Measurements from ENCODE around the gene CSPG4.
"Not testable (repeated sequence)": the region's sequence is repeated elsewhere in the genome, so short reads cannot be mapped to it uniquely, and the experiment has no call there.

The CSPG4 gene

GRCh38 chr15:75715312-75715832 is 2.7 kb upstream of the CSPG4 start:
- H3K27me3 ChIP-seq (ENCODE audit: insufficient read depth, poor library complexity, severe bottlenecking); DNase-seq (ENCODE audit: low read depth in 1 of 2, low spot score in 1 of 2); H3K4me3 ChIP-seq (replicated peaks; ENCODE audit: insufficient read depth, low read length); H3K27ac ChIP-seq (replicated peaks): not testable (repeated sequence)

DNA sequence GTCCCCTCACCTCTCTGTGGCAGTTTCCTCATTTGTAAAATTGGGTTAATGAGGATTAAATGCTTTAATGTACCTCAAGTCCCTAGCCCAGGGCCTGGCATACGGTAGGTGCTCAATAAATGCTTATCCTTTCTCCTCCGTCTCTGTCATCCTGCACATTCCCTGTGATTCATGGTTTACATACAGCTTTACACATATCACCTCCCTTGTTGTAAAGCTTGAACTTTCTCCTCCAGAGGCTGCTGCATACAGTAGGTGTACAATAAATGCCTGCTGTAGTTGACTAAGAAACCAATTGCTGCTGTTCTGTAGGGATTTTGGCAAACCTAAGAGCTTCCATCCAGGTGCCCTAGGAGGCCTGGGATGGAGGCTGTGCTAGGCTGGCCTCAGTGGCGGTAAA is 1.5 kb upstream of the CSPG4 start:
- Histone ChIP-seq H3K4me3 (replicated peaks; ENCODE audit: insufficient read depth, low read length) (no peak overlapping the region), H3K27ac (replicated peaks) (no peak overlapping the region), H3K27me3 (ENCODE audit: insufficient read depth, poor library complexity, severe bottlenecking) (peaks cover 2% of the 10 kb centered on the region)
- no peak for DNase-seq (ENCODE audit: low read depth in 1 of 2, low spot score in 1 of 2)
- no peak for TF ChIP-seq SPI1 (IDR thresholded peaks at IDR 0.05; ENCODE audit: borderline replicate concordance, low read depth)
- TF ChIP-seq, protein P1, sequence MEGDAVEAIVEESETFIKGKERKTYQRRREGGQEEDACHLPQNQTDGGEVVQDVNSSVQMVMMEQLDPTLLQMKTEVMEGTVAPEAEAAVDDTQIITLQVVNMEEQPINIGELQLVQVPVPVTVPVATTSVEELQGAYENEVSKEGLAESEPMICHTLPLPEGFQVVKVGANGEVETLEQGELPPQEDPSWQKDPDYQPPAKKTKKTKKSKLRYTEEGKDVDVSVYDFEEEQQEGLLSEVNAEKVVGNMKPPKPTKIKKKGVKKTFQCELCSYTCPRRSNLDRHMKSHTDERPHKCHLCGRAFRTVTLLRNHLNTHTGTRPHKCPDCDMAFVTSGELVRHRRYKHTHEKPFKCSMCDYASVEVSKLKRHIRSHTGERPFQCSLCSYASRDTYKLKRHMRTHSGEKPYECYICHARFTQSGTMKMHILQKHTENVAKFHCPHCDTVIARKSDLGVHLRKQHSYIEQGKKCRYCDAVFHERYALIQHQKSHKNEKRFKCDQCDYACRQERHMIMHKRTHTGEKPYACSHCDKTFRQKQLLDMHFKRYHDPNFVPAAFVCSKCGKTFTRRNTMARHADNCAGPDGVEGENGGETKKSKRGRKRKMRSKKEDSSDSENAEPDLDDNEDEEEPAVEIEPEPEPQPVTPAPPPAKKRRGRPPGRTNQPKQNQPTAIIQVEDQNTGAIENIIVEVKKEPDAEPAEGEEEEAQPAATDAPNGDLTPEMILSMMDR (IDR thresholded peaks at IDR 0.05; ENCODE audit: insufficient read depth, low read length) = no peak
- no peak for TF ChIP-seq GABPA (IDR thresholded peaks at IDR 0.05; ENCODE audit: low read depth)
- TF ChIP-seq, protein P2, sequence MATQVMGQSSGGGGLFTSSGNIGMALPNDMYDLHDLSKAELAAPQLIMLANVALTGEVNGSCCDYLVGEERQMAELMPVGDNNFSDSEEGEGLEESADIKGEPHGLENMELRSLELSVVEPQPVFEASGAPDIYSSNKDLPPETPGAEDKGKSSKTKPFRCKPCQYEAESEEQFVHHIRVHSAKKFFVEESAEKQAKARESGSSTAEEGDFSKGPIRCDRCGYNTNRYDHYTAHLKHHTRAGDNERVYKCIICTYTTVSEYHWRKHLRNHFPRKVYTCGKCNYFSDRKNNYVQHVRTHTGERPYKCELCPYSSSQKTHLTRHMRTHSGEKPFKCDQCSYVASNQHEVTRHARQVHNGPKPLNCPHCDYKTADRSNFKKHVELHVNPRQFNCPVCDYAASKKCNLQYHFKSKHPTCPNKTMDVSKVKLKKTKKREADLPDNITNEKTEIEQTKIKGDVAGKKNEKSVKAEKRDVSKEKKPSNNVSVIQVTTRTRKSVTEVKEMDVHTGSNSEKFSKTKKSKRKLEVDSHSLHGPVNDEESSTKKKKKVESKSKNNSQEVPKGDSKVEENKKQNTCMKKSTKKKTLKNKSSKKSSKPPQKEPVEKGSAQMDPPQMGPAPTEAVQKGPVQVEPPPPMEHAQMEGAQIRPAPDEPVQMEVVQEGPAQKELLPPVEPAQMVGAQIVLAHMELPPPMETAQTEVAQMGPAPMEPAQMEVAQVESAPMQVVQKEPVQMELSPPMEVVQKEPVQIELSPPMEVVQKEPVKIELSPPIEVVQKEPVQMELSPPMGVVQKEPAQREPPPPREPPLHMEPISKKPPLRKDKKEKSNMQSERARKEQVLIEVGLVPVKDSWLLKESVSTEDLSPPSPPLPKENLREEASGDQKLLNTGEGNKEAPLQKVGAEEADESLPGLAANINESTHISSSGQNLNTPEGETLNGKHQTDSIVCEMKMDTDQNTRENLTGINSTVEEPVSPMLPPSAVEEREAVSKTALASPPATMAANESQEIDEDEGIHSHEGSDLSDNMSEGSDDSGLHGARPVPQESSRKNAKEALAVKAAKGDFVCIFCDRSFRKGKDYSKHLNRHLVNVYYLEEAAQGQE (IDR thresholded peaks at IDR 0.05; ENCODE audit: insufficient replicate concordance, low read depth) = no peak
- TF ChIP-seq POLR2AphosphoS5 (IDR thresholded peaks at IDR 0.05; ENCODE audit: low read depth) = no peak

DNA sequence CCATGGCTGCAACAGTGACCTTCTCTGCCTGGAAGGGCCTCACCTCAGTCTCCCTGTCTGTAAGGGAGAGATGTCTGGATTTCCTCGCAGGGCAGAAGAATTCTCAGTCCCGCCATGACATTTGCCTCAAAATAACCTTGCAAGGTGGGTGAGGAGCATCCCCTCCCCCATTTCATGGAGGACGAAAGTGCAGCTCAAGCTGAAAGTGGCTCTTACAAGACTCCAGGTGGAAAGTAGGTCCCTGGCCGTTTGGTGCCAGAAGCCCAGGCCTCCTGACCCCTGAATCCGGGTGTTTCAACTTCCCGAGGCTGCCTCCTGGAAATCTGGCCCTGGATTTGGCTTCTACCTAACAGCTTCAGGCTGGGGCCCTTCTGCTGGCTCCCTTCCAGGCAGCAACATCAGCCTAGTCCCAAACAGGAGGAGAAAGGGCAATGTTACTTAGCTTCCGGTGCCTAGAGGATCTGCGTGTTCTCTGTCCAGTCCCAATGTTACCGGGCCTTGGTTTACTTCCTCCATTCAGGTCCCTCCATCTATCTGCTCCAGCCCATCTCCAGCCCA is 769 bp upstream of the CSPG4 start:
- Histone ChIP-seq H3K27me3 (ENCODE audit: insufficient read depth, poor library complexity, severe bottlenecking) (peaks cover 2% of the 10 kb centered on the region), H3K4me3 (replicated peaks; ENCODE audit: insufficient read depth, low read length) (no peak overlapping the region), H3K27ac (replicated peaks) (no peak overlapping the region)
- TF ChIP-seq GABPA (IDR thresholded peaks at IDR 0.05; ENCODE audit: low read depth) (no peak), POLR2AphosphoS5 (IDR thresholded peaks at IDR 0.05; ENCODE audit: low read depth) (no peak), SPI1 (IDR thresholded peaks at IDR 0.05; ENCODE audit: borderline replicate concordance, low read depth) (no peak)
- TF ChIP-seq, protein P1 (IDR thresholded peaks at IDR 0.05; ENCODE audit: insufficient read depth, low read length) = no peak
- TF ChIP-seq, protein P2 (IDR thresholded peaks at IDR 0.05; ENCODE audit: insufficient replicate concordance, low read depth) = no peak
- DNase-seq (ENCODE audit: low read depth in 1 of 2, low spot score in 1 of 2) = no peak

- not testable (repeated sequence) for H3K27ac ChIP-seq (replicated peaks); DNase-seq (ENCODE audit: low read depth in 1 of 2, low spot score in 1 of 2); H3K4me3 ChIP-seq (replicated peaks; ENCODE audit: insufficient read depth, low read length); H3K27me3 ChIP-seq (ENCODE audit: insufficient read depth, poor library complexity, severe bottlenecking)
These were observed 1.2 kb downstream of the CSPG4 start for GRCh38 chr15:75711495-75711894.

DNA sequence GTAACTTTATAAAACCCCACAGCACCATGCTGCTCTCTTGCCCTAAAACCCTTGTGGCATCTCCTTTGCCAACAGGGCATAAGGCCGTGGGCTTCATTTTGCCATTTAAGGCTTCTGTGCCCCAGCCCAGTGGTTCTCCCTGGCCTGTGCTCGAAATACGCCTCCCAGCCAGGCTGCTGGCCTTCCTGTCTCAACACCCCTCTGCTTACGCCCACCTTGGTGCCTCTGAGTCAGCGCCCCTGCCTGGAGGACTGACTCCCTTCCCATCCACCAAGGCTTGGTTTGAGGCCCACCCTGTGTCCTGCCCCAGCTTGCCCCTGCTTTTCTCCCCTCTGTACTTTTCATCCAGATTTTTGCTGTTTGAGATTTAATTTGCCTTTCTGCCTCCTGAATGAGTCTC is 1.8 kb downstream of the CSPG4 start:
- not testable (repeated sequence) for DNase-seq (ENCODE audit: low read depth in 1 of 2, low spot score in 1 of 2); H3K4me3 ChIP-seq (replicated peaks; ENCODE audit: insufficient read depth, low read length); H3K27me3 ChIP-seq (ENCODE audit: insufficient read depth, poor library complexity, severe bottlenecking)

DNA sequence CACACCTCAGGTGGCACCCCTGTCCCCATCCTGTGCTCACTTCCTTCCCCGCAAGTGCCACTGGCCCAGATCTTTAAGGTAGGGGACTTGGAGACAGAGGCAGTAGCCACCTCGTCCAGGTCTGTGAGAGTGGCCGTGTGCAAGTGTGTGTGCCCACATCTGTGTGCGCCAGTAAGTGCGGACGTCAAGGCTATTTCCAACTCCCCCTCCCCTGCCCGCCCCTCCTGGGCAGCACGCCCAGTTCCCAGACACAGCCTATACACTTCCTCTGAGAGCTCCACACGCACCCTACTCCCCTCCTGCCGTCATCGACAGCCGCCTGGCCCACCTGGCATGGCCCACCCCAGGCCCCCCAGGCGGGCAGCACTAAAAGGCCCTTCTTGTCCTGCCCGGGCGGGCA is 3.2 kb downstream of the CSPG4 start:
- H3K4me3 ChIP-seq (replicated peaks; ENCODE audit: insufficient read depth, low read length); H3K27me3 ChIP-seq (ENCODE audit: insufficient read depth, poor library complexity, severe bottlenecking); H3K27ac ChIP-seq (replicated peaks); DNase-seq (ENCODE audit: low read depth in 1 of 2, low spot score in 1 of 2): not testable (repeated sequence)

More for the DNA sequence above, 1.8 kb downstream of the CSPG4 start:
- H3K27ac ChIP-seq (replicated peaks) = not testable (repeated sequence)
